A204.1 (cell line): ENCODE results near the gene TREH.
"Not testable (repeated sequence)": the region's sequence is repeated elsewhere in the genome, so short reads cannot be mapped to it uniquely, and the experiment has no call there.

Experiments
- FAIRE-seq: peaks from 2 replicates; lab custom pipeline; 2012; peaks lifted over from hg19 to GRCh38; lab: Jason Lieb, UNC

TREH gene, protein sequence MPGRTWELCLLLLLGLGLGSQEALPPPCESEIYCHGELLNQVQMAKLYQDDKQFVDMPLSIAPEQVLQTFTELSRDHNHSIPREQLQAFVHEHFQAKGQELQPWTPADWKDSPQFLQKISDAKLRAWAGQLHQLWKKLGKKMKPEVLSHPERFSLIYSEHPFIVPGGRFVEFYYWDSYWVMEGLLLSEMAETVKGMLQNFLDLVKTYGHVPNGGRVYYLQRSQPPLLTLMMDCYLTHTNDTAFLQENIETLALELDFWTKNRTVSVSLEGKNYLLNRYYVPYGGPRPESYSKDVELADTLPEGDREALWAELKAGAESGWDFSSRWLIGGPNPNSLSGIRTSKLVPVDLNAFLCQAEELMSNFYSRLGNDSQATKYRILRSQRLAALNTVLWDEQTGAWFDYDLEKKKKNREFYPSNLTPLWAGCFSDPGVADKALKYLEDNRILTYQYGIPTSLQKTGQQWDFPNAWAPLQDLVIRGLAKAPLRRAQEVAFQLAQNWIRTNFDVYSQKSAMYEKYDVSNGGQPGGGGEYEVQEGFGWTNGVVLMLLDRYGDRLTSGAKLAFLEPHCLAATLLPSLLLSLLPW

GRCh38 chr11:118679483-118679882 is at the start of gene TREH:
Gene TREH (minus strand): TSS chr11:118679650. CDS start chr11:118679627, 23 bp downstream.
- no peak for FAIRE-seq

DNA sequence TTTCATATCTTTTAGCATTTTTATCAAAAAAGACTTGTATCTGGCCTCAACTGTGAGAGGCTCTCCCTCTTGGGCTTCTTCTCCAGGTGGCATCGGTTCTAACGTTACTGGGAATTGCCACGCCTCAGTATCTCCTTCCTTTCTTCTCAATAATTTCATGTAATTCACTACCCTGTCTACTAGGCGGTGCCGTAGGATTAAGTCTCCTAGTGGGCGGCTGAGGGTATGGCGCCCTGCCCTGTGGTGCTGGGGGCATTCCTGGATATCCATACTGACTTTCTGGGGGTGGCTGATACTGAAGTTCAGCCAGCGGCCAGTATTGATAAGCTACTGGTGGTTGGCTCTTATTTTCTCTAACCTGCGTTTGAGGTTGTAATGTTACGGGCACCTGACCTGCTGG is 48.7 kb upstream of the TREH start:
- FAIRE-seq: not testable (repeated sequence)

DNA sequence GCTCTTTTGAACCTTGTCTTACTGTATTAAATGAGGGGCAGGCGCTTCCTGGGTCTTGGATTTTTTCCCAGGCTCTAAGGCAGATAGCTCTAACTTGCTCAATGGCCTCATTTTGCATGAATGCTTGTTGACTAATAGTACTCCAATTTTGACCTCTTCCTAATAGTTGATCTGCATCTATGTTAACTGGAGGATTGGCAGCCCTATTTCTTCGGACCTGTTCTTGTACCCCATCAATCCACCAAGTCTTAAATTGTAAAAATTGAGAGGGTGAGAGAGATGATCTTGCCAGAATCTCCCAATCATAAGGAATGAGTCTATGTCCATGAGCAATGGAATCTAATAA is 48.2 kb upstream of the TREH start:
- not testable (repeated sequence) for FAIRE-seq

DNA sequence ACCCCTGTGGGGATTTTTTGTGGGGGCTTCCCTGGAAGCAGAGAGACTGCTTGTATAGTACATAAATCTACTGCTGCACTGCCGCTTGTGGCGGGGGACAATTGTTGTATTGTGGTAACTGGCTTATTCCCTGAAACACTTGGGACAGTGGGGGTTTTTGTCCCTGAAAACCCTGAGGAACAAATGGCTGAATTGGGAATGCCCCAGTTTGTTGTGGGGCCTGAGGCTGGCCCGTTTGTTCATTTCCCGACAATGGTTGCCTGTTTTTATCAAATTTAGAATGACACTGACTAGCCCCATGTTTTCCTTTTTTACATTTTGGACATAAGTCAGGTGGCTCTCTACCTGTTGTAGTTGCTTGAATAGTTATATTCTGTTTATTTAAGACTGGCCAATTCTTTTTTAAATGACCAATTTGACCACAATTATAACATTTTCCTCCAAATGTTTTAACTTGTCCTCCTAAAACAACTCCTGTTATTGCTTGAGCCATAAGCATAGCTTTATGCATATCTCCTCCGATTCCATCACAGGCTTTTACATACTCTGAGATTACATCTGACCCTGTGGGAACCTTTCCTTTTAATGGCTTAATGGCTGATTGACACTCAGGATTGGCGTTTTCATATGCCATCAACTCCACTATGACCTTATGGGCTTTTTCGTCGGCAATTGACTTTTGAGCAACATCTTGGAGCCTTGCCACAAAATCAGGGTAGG is 47.7 kb upstream of the TREH start:
- FAIRE-seq: not testable (repeated sequence)

DNA sequence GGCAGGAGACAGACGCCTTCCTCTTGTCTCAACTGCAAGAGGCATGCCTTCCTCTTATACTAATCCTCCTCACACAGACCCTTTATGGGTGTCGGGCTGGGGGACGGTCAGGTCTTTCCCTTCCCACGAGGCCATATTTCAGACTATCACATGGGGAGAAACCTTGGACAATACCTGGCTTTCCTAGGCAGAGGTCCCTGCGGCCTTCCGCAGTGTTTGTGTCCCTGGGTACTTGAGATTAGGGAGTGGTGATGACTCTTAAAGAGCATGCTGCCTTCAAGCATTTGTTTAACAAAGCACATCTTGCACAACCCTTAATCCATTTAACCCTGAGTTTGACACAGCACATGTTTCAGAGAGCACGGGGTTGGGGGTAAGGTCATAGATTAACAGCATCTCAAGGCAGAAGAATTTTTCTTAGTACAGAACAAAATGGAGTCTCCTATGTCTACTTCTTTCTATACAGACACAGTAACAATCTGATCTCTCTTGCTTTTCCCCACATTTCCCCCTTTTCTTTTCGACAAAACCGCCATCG is 42.1 kb upstream of the TREH start:
- not testable (repeated sequence) for FAIRE-seq

- not testable (repeated sequence) for FAIRE-seq
These were observed 41.3 kb upstream of the TREH start for GRCh38 chr11:118720740-118721139.

DNA sequence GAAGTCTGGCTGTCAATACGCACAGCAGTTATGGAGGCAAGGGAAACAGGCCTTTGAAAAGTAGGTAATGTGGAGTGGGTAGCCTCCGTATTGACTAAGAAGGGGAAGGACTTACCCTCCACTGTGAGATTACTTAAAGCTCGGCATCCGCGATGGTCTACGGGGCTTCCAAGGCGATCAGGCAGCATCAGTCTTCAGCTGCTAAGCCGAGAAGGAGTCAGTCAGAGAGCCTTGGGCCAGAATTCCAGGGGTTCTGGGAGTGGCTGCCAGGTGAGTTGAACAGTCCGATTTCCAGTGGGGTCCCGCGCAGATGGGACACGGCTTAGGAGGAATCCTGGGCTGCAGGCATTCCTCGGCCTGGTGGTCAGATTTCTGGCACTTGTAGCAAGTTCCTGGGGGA is 40.6 kb upstream of the TREH start:
- FAIRE-seq: not testable (repeated sequence)

- FAIRE-seq: not testable (repeated sequence)
These were observed 39.1 kb upstream of the TREH start for GRCh38 chr11:118718562-118718961.

DNA sequence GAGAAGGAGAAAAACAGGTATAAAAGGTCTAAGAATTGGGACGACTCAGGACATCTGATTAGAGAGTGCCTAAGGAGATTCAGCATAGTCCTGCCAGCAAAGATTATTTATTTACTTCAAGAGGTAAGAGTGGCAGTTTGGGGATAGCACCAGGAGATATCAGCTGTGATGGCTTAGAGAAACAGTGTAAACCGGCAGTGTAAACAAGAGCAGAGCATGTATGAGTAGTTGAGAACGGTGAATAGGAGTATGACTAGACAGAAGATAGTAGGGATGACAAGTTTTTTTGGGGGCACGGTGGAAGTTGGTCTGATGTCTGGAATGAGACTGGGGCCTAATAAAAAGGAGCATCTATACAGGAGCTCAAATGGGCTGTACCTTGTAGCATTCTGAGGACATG is 38.3 kb upstream of the TREH start:
- FAIRE-seq: not testable (repeated sequence)

DNA sequence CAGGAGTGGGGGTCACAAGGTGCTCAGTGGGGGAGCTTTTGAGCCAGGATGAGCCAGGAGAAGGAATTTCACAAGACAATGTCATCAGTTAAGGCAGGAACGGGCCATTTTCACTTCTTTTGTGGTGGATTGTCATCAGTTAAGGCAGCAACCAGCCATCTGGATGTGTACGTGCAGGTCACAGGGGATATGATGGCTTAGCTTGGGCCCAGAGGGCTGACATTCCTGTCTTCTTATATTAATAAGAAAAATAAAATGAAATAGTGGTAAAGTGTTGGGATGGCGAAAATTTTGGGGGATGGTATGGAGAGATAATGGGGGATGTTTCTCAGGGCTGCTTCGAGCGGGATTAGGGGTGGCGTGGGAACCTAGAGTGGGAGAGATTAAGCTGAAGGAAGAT is 37.8 kb upstream of the TREH start:
- FAIRE-seq: not testable (repeated sequence)

DNA sequence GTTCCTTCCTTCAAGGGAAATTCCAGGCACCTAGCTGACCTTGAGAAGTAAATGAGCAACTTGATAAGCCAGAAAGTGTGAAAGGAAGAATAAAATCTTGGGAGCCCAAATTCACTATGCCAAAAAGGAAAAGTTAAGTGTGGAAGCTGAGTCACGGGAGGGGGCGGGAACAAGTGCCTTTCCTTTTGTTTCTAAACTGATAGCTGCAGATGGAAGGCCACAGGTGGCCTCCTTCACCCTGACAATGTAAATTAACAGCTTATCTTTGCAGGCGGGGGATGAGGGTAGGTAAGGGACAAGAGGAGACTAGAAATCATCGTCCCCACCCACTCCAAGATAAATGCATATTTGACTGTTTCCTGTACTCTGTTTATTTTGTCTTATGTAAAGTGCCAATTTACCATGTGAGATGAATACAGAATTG is 36.4 kb upstream of the TREH start:
- FAIRE-seq: no peak

GRCh38 chr11:118715245-118715831 is 35.9 kb upstream of the TREH start:
- no peak for FAIRE-seq

DNA sequence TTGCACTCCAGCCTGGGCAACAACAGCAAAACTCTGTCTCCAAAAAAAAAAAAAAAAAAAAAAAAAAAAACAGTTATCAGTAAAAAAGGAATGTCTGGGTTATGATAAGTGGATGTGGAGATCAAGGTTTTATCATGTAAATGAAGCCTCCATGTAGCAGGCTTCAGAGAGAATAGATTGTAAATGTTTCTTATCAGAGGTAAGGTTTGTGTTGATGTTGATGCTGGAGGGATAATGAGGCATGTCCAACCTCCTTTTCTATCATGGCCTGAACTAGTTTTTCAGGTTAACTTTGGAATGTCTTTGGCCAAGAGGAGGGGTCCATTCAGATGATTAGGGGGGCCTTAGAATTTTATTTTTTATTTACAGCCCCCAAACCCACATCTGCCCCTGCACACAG is 35.4 kb upstream of the TREH start:
- FAIRE-seq: no peak

DNA sequence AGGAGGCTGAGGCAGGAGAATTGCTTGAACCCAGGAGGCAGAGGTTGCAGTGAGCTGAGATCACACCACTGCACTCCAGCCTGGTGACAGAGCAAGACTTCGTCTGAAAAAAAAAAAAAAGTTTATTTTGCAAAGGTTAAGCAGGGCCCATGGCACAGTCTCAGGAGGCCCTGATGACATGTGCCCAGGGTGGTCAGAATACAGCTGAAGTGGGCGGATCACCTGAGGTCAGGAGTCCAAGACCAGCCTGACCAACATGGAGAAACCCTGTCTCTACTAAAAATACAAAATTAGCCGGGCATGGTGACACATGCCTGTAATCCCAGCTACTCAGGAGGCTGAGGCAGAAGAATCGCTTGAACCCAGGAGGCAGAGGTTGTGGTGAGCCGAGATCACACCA is 35.0 kb upstream of the TREH start:
- FAIRE-seq: not testable (repeated sequence)

DNA sequence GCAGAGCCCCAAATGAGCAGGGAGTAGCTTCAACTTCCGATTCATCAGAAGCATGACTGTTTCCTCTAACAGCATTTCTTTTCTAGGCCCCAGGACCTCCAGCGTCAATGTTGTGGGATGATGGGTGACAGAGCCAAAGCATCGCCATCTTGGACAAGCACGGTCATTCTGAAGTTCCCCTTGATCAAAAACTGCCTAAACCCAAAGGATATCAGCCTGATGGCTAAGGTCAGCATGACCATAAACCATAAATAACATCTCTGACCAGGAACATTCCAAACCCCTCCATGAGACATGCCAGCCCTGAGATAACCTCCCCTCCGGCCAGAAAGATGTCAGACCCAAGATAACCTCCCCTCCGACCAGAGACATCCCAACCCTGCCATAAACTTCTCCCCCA is 28.8 kb upstream of the TREH start:
- FAIRE-seq: no peak

DNA sequence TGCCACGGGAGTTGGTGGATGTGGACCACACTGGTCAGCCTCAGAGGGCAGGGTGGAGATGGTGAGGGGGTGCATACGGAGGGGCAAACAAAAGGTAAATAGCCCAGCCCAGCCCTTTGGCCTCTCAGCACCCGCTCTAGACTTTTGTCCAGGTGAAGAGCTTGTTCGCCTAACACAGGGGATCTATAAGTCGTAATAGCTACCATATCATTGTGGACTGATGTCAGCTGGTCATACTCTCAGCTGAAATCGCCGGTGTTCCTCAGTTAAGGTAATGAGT is 27.0 kb upstream of the TREH start:
- no peak for FAIRE-seq

GRCh38 chr11:118705791-118706545 is 26.5 kb upstream of the TREH start:
- no peak for FAIRE-seq

- FAIRE-seq: no peak
These were observed 25.8 kb upstream of the TREH start for GRCh38 chr11:118705111-118705741.

DNA sequence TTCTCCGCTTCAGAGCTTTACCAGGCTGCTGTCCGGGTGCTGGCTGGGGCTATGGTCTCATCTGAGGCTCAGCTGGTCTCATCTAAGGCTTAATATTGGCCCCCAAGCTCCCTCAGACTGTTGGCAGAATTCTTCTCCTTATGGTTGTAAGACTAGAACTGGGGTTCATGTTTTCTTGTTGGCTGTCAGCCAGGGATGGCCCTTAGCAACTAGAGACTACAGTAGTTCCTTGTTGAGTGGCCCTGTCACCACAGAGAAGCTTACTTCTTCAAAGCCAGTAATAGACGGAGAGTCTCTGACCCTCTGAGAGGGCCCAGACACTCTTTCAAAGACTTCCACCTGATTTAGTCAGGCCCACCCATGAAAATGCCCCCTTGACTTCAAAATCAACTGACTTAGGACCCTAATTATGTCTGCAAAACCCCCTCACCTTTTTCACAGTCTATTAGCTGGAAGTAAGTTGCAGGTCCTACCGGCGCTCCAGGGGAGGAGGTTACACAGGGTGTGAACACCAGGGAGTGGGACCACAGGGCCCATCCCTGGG is 24.2 kb upstream of the TREH start:
- FAIRE-seq: no peak

DNA sequence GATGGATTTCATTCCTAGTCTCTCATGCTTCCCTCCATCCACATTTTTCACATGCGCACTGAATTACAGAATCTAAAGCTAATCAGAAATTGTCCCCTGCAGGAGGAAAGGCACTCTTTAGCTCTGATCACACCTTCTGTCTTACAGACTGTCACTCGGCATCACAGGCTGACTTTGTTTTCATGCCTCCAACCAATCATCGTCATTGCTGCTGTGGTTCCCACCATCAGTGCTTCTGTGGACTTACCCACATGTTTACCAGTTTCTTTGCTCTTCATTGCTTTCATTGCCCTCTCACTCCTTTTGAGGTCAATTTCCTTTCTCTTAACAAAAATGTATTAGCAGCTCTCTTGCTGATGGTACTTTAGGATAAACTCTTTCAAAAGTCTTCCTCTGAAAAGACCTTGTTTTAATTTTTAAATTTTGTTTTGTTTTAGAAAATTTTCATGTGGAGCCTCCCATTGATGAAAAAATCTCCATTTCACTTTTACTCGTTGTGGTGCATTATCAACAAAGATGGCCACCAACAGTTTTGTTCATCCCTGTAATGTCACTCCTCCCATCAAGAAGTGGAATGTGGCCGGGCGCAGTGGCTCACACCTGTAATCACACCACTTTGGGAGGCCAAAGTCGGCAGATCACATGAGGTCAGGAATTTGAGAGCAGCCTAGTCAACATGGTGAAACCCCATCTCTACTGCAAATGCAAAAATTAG is 20.2 kb upstream of the TREH start:
- no peak for FAIRE-seq

GRCh38 chr11:118697346-118697745 is 17.9 kb upstream of the TREH start:
- FAIRE-seq: no peak
